Kidney epithelial cell (primary cell): ENCODE results near the gene EDIL3. TPM values are rescaled to one million over a fixed set of nuclear protein-coding genes. Genes with fewer than 3 reads are reported as not detected.
"Not testable (repeated sequence)": the region's sequence is repeated elsewhere in the genome, so short reads cannot be mapped to it uniquely, and the experiment has no call there.

ENCODE experiments used
- DNase-seq: peaks from one replicate; pipeline ENCODE4 v3.0.0-alpha.2; 2010; ENCODE audit warnings: low read depth
- H3K27me3 ChIP-seq: 2 replicates; pipeline ENCODE4 v1.6.0; 2011; ENCODE audit warnings: low read length; ENCODE audit not compliant: control insufficient read depth, insufficient read depth
- H3K36me3 ChIP-seq: 2 replicates; pipeline ENCODE4 v1.5.1; 2011; ENCODE audit warnings: low read length; ENCODE audit not compliant: control insufficient read depth, insufficient read depth
- H3K4me3 ChIP-seq: 2 replicates; pipeline ENCODE4 v1.5.1; 2011; ENCODE audit warnings: low read depth, mild to moderate bottlenecking, control low read depth, low read length
- total RNA-seq: library from RNA; depleted of rRNA; stranded (reverse); fragments of >200 nt; gene quantifications from 2 replicates; pipeline ENCODE4 v1.2.3, GENCODE V29; 2015
- TF ChIP-seq, protein P1 (sequence below): IDR thresholded peaks from 2 replicates; pipeline ENCODE4 v1.5.1; 2011; ENCODE audit warnings: mild to moderate bottlenecking, moderate library complexity, low read length, control low read depth, inconsistent platforms; ENCODE audit not compliant: insufficient read depth, poor library complexity, severe bottlenecking

Gene EDIL3
- total RNA-seq, 1 donor from 2014 or later = 41.7 TPM

DNA sequence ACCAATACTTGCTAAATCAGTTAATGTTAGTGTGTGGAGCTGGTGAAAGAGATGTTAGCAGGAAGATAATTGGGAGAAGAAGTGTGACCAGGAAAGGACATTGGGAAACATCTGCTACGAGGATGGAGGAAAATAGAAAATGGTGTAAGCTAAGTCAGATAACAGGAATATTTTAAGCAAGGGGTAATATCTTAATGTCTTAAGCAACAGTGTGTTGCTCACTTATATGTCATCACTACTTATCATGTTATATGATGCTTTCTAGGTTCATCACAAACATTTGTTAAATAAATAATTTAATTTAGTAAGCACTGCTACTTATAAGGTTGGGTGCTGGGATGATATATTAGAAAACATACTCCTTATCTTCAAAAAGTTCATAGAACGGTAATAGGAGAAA lies 326.1 kb downstream of the EDIL3 start:
- TF ChIP-seq, protein P1, sequence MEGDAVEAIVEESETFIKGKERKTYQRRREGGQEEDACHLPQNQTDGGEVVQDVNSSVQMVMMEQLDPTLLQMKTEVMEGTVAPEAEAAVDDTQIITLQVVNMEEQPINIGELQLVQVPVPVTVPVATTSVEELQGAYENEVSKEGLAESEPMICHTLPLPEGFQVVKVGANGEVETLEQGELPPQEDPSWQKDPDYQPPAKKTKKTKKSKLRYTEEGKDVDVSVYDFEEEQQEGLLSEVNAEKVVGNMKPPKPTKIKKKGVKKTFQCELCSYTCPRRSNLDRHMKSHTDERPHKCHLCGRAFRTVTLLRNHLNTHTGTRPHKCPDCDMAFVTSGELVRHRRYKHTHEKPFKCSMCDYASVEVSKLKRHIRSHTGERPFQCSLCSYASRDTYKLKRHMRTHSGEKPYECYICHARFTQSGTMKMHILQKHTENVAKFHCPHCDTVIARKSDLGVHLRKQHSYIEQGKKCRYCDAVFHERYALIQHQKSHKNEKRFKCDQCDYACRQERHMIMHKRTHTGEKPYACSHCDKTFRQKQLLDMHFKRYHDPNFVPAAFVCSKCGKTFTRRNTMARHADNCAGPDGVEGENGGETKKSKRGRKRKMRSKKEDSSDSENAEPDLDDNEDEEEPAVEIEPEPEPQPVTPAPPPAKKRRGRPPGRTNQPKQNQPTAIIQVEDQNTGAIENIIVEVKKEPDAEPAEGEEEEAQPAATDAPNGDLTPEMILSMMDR = no peak
- Histone ChIP-seq H3K4me3 (no peak overlapping the region), H3K27me3 (no peaks in the 10 kb centered on the region)

DNA sequence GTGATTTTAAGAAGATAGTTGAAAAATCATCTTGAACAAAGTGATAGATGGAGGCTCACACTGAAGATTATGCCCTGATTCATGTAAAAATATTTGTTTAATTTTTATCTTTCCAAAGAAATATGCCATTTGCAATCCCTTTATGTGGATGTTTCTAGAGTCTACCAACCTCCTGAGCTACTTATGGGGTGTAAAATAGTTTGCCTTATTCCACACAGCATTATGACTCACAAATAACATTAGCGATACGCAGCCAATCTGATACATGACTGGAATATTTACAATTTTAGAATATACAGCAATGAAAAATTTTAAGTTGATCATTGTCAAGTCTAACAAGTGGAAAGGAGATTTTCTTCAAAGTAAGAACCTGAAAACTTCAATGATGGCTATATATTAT lies 327.5 kb downstream of the EDIL3 start:
- Histone ChIP-seq H3K36me3 (no peaks in the 10 kb centered on the region), H3K4me3 (no peak overlapping the region), H3K27me3 (no peaks in the 10 kb centered on the region)
- no peak for DNase-seq
- TF ChIP-seq, protein P1 = no peak

More for the DNA sequence above, 326.1 kb downstream of the EDIL3 start:
- DNase-seq = no peak
- H3K36me3 ChIP-seq = no peaks in the 10 kb centered on the region

- H3K27me3 ChIP-seq = no peaks in the 10 kb centered on the region
Measured at GRCh38 chr5:84045964-84046363, 338.7 kb downstream of the EDIL3 start.

GRCh38 chr5:84036842-84037241 lies 347.8 kb downstream of the EDIL3 start:
- DNase-seq = no peak
- TF ChIP-seq, protein P1 = no peak
- H3K27me3 ChIP-seq = no peaks in the 10 kb centered on the region
- no peaks in the 10 kb centered on the region for H3K36me3 ChIP-seq
- H3K4me3 ChIP-seq = no peak overlapping the region

More at GRCh38 chr5:84045964-84046363, 338.7 kb downstream of the EDIL3 start:
- no peaks in the 10 kb centered on the region for H3K36me3 ChIP-seq
- H3K4me3 ChIP-seq = no peak overlapping the region
- TF ChIP-seq, protein P1 = no peak
- no peak for DNase-seq

- TF ChIP-seq, protein P1 = no peak
- no peaks in the 10 kb centered on the region for H3K27me3 ChIP-seq
- no peak overlapping the region for H3K4me3 ChIP-seq
- H3K36me3 ChIP-seq = no peaks in the 10 kb centered on the region
- no peak for DNase-seq
Measured at GRCh38 chr5:84032324-84032723, 352.4 kb downstream of the EDIL3 start.

GRCh38 chr5:84028093-84028492 lies 356.6 kb downstream of the EDIL3 start:
- TF ChIP-seq, protein P1 = no peak
- H3K36me3 ChIP-seq = no peaks in the 10 kb centered on the region
- DNase-seq = no peak
- no peak overlapping the region for H3K4me3 ChIP-seq
- no peaks in the 10 kb centered on the region for H3K27me3 ChIP-seq

DNA sequence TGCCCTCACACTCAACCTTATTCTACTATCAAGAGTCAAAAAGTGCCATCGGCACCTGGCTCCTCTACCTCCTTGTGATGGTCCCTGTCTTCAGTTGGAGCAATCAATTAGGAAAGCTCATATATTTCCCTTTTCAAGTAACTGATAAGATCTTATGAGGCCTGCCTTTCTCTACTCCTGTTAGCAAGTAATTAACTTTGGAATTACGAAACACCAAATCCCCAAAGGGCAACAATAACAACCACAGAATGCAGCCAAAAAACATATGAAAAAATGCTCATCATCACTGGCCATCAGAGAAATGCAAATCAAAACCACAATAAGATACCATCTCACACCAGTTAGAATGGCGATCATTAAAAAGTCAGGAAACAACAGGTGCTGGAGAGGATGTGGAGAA lies 366.2 kb downstream of the EDIL3 start:
- not testable (repeated sequence) for H3K4me3 ChIP-seq, H3K36me3 ChIP-seq, H3K27me3 ChIP-seq, DNase-seq
